Uterus (tissue), 2 donors: ENCODE data around the gene RNF166.

Experiments
- CTCF ChIP-seq, 4 experiments: fragments of 200-600 bp in 2 of 4; fragments of 450-650 bp in 2 of 4; sonication (generic) in 2 of 4; IDR thresholded peaks; one replicate each; pipeline ENCODE4 v1.5.1; 2016 to 2019; ENCODE audit warnings: antibody characterized with exemption in 4 of 4, mild to moderate bottlenecking in 2 of 4, moderate library complexity in 1 of 4
- POLR2A ChIP-seq, 2 donors: fragments of 450-650 bp; IDR thresholded peaks; one replicate each; pipeline ENCODE4 v1.6.1; 2016; ENCODE audit warnings: antibody characterized with exemption in 2 of 2, mild to moderate bottlenecking in 1 of 2, moderate library complexity in 1 of 2

- TF ChIP-seq POLR2A (IDR thresholded peaks at IDR 0.05) (no peak), CTCF (IDR thresholded peaks at IDR 0.05) (no peak)
Measured at GRCh38 chr16:88744577-88745521, 38.6 kb upstream of the RNF166 start.
